K562 (cell line): ENCODE results near the gene MFSD12. TPM values are rescaled to one million over a fixed set of nuclear protein-coding genes. Genes with fewer than 3 reads are reported as not detected.
A peak's percentile ranks its signal among the peaks of the same experiment; 100 is the strongest.

ENCODE experiments used
- BMI1 ChIP-seq: fragments of 150-350 bp; IDR thresholded peaks from 2 replicates; pipeline ENCODE4 v1.6.1; 2014; ENCODE audit warnings: low read length
- CHCHD3 ChIP-seq: fragments of 250-450 bp; sonication (Bioruptor Pico); IDR thresholded peaks from 2 replicates; pipeline ENCODE4 v2.1.2; 2022; ENCODE audit warnings: mild to moderate bottlenecking
- CTBP1 ChIP-seq: fragments of 450-650 bp; IDR thresholded peaks from 2 replicates; pipeline ENCODE4 v1.6.1; 2016; ENCODE audit warnings: borderline replicate concordance
- ELF1 ChIP-seq: fragments of 200-800 bp; sonication (Bioruptor generic); IDR thresholded peaks from 2 replicates; pipeline ENCODE4 v1.6.1; 2016; ENCODE audit warnings: missing genetic modification characterization, missing compliant biosample characterization
- ESRRA ChIP-seq: fragments of 450-650 bp; IDR thresholded peaks from 2 replicates; pipeline ENCODE4 v1.6.1; 2014; ENCODE audit warnings: low read depth, mild to moderate bottlenecking, moderate library complexity, borderline replicate concordance
- FOXA1 ChIP-seq: fragments of 450-650 bp; IDR thresholded peaks from 2 replicates; pipeline ENCODE4 v1.6.1; 2016; ENCODE audit warnings: mild to moderate bottlenecking, borderline replicate concordance
- KLF1 ChIP-seq: fragments of 450-650 bp; IDR thresholded peaks from 2 replicates; pipeline ENCODE4 v1.6.1; 2016; ENCODE audit warnings: missing genetic modification characterization, missing compliant biosample characterization
- MXI1 ChIP-seq: IDR thresholded peaks from 2 replicates; pipeline ENCODE4 v1.6.1; 2011; ENCODE audit warnings: low read depth, mild to moderate bottlenecking, improper control_type of control experiment, low read length
- NRF1 ChIP-seq, 2 experiments: fragments of 450-650 bp; IDR thresholded peaks in 1 of 2; conservative IDR thresholded peaks in 1 of 2; 2 replicates each; pipeline ENCODE4 v1.6.1; 2014; ENCODE audit warnings: mild to moderate bottlenecking in 2 of 2
- RFX1 ChIP-seq: fragments of 450-650 bp; IDR thresholded peaks from 2 replicates; pipeline ENCODE4 v1.6.1; 2016; ENCODE audit warnings: mild to moderate bottlenecking, moderate library complexity
- TBP ChIP-seq: optimal IDR thresholded peaks from 2 replicates; pipeline ENCODE3; 2011; ENCODE audit warnings: low read depth, low read length, improper control_type of control experiment
- U2AF2 ChIP-seq: fragments of 200-400 bp; formaldehyde crosslinking; optimal IDR thresholded peaks from 2 replicates; pipeline ENCODE3; 2017; ENCODE audit warnings: low read depth, mild to moderate bottlenecking, low read length
- ZBTB7A ChIP-seq: IDR thresholded peaks from 2 replicates; pipeline ENCODE4 v1.6.1; 2011; ENCODE audit warnings: low read depth, mild to moderate bottlenecking, low read length, moderate library complexity, borderline replicate concordance; ENCODE audit not compliant: control insufficient read depth
- polyA plus RNA-seq, 8 experiments: library from polyadenylated mRNA; depleted of rRNA in 4 of 8; stranded (reverse) in 5 of 8; unstranded in 3 of 8; fragments of >200 nt; fragmentation: Nextera tagmentation in 2 of 8; fragmentation: Illumina TruSeq in 1 of 8; extraction: Ambion mirVana in 2 of 8; extraction: Trizol in 1 of 8; gene quantifications; 2 replicates each; pipeline versions ENCODE4 v1.2.1 to v1.2.3, GENCODE V29; 2011 to 2014; ENCODE audit warnings: inconsistent platforms in 1 of 8, missing spikeins in 1 of 8
- total RNA-seq, 7 experiments: library from RNA; depleted of rRNA in 6 of 7; stranded (reverse); fragments of >200 nt in 6 of 7; fragmentation: Illumina TruSeq in 2 of 7; extraction: Trizol in 2 of 7; gene quantifications; 2 replicates each; pipeline versions ENCODE4 v1.2.1 to v1.2.3, GENCODE V29; 2011 to 2021; ENCODE audit warnings: low replicate concordance in 1 of 7
- TF ChIP-seq, protein P1 (sequence below): fragments of 450-650 bp; IDR thresholded peaks from 2 replicates; pipeline ENCODE4 v1.6.1; 2016

The MFSD12 gene
- total and polyA plus RNA-seq, 9 of the 15 experiments (the other 6 are each of a cell fraction or from before 2014, with no cell fraction given): 0.69 to 112 (median 31.8) TPM

DNA sequence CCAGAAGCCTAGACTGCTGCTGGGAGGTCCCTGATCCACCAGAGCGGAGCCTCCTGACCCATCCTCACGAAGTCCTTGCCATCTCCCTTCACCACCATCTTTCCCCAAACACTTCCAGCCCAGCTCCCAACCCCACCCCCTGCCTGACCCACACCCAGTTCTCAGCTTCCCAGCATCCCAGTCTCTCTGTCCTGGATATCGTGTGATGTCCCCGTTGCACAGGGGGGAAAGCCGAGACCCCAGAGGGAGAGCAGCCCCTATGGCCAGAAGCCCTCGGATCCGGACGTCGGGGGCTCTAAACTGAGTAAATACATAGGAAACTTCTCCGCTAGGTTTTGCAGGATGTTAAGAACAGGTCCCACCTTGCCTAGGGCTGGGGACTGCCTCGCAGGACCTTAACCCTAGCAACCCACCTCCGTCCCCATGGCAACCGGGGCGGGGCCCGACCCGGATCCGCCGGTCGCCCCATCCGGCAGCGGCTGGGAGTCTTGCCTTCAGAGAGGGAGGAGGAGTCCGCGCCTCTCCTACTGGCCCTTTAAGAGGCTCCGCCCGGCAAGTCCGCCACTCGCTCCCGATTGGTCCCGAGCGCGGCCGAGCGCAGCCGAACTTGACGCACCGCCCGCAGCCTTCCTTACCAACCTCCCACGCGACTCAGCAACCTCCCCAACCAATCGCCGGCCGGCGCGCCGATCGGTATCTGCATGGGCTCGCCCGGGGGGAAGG, 14.9 kb upstream of the MFSD12 start (continued):
- peak; percentile 49; the same call in 1 of the 2 replicates for TF ChIP-seq ESRRA
- no peak for TF ChIP-seq U2AF2
- TF ChIP-seq CTBP1: peak; percentile 97
- TF ChIP-seq KLF1 (tag): 0 out of 2 replicates have a peak, but pooled peaks have one; percentile 52
- TF ChIP-seq ZBTB7A: 0 out of 2 replicates have a peak, but pooled peaks have one; percentile 18
- peak; percentile 93 for TF ChIP-seq MXI1
- peak; percentile 89 for TF ChIP-seq BMI1
- TF ChIP-seq NRF1 (conservative IDR thresholded peaks at IDR 0.05 in 1 of 2, IDR thresholded peaks at IDR 0.05 in 1 of 2): peak; percentile 80 to 83
- TF ChIP-seq ELF1 (tag): peak; percentile 34; the same call in 1 of the 2 replicates
- TF ChIP-seq CHCHD3 (CRISPR knock-in tag): no peak
- TF ChIP-seq TBP: peak; percentile 45
- TF ChIP-seq RFX1: peak; percentile 99
- TF ChIP-seq, protein P1, sequence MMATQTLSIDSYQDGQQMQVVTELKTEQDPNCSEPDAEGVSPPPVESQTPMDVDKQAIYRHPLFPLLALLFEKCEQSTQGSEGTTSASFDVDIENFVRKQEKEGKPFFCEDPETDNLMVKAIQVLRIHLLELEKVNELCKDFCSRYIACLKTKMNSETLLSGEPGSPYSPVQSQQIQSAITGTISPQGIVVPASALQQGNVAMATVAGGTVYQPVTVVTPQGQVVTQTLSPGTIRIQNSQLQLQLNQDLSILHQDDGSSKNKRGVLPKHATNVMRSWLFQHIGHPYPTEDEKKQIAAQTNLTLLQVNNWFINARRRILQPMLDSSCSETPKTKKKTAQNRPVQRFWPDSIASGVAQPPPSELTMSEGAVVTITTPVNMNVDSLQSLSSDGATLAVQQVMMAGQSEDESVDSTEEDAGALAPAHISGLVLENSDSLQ: peak; percentile 57
- no peak for TF ChIP-seq FOXA1
- TF ChIP-seq, all 486 proteins: peak for 57
